Suppressor macrophage treated with lipopolysaccharide for 1 hour (primary cell): Measurements from ENCODE around the gene WDR37.
"Not testable (repeated sequence)": the region's sequence is repeated elsewhere in the genome, so short reads cannot be mapped to it uniquely, and the experiment has no call there.

Experiments
- DNase-seq, 3 donors: peaks; one replicate each; pipeline ENCODE4 v3.0.0-alpha.2; 2020 to 2022

WDR37 gene

GRCh38 chr10:1056326-1057105 lies at the start of gene WDR37:
WDR37 (plus strand) TSS chr10:1056385; CDS start chr10:1072156, 15,771 bp downstream.
- peak; percentile 88 to 94 (median 90) for DNase-seq

GRCh38 chr10:1006573-1006972 lies 49.6 kb upstream of the WDR37 start:
- DNase-seq: no peak

GRCh38 chr10:1007583-1007982 lies 48.6 kb upstream of the WDR37 start:
- DNase-seq: no peak

GRCh38 chr10:1009071-1009494 lies 47.1 kb upstream of the WDR37 start:
- no peak for DNase-seq

GRCh38 chr10:1009947-1010346 lies 46.2 kb upstream of the WDR37 start:
- not testable (repeated sequence) for DNase-seq

- DNase-seq: no peak
These were observed 45.5 kb upstream of the WDR37 start for GRCh38 chr10:1010703-1011102.

GRCh38 chr10:1011696-1012095 lies 44.5 kb upstream of the WDR37 start:
- DNase-seq: no peak

- no peak for DNase-seq
These were observed 40.5 kb upstream of the WDR37 start for GRCh38 chr10:1015688-1016087.

GRCh38 chr10:1019362-1019761 lies 36.8 kb upstream of the WDR37 start:
- no peak for DNase-seq

GRCh38 chr10:1020460-1020859 lies 35.7 kb upstream of the WDR37 start:
- no peak for DNase-seq

- no peak for DNase-seq
These were observed 35.2 kb upstream of the WDR37 start for GRCh38 chr10:1020958-1021357.

GRCh38 chr10:1022413-1022812 lies 33.8 kb upstream of the WDR37 start:
- no peak for DNase-seq

- no peak for DNase-seq
These were observed 32.1 kb upstream of the WDR37 start for GRCh38 chr10:1024103-1024502.

GRCh38 chr10:1025683-1026082 lies 30.5 kb upstream of the WDR37 start, which contains the start of gene IDI2:
IDI2 (minus strand) TSS chr10:1025859; CDS start chr10:1024723, 1,136 bp downstream.
- no peak for DNase-seq

GRCh38 chr10:1026578-1026977 lies 29.6 kb upstream of the WDR37 start:
- DNase-seq: no peak

- no peak for DNase-seq
These were observed 26.3 kb upstream of the WDR37 start for GRCh38 chr10:1029838-1030237.

- no peak for DNase-seq
These were observed 22.6 kb upstream of the WDR37 start for GRCh38 chr10:1033601-1034000.

GRCh38 chr10:1034758-1035157 lies 21.4 kb upstream of the WDR37 start:
- DNase-seq: no peak

GRCh38 chr10:1035201-1035600 lies 21.0 kb upstream of the WDR37 start:
- no peak for DNase-seq

GRCh38 chr10:1036341-1036791 lies 19.8 kb upstream of the WDR37 start:
- DNase-seq: no peak

- DNase-seq: no peak
These were observed 19.1 kb upstream of the WDR37 start for GRCh38 chr10:1037098-1037497.

GRCh38 chr10:1038769-1039168 lies 17.4 kb upstream of the WDR37 start:
- not testable (repeated sequence) for DNase-seq

- no peak for DNase-seq
These were observed 16.1 kb upstream of the WDR37 start for GRCh38 chr10:1040133-1040532.

- no peak for DNase-seq
These were observed 14.7 kb upstream of the WDR37 start for GRCh38 chr10:1041514-1041913.

GRCh38 chr10:1043532-1043995 lies 12.6 kb upstream of the WDR37 start:
- DNase-seq: peak; percentile 52 to 55 (median 55)
